Fibroblast of lung (primary cell): ENCODE data around the gene ABL2.

Source experiments
- EZH2 ChIP-seq: IDR thresholded peaks from 2 replicates; pipeline ENCODE4 v1.5.1; 2012; ENCODE audit warnings: low read length, control low read depth, mild to moderate bottlenecking; ENCODE audit errors: missing control alignments
- TF ChIP-seq, protein P1 (sequence below), 2 donors: IDR thresholded peaks in 1 of 2; conservative IDR thresholded peaks in 1 of 2; 1 replicate in 1 of 2; 2 replicates in 1 of 2; pipeline ENCODE4 v1.5.1; 2011 to 2012; ENCODE audit warnings: low read length in 2 of 2, control low read depth in 1 of 2, inconsistent platforms in 1 of 2, low read depth in 1 of 2, mild to moderate bottlenecking in 1 of 2

DNA sequence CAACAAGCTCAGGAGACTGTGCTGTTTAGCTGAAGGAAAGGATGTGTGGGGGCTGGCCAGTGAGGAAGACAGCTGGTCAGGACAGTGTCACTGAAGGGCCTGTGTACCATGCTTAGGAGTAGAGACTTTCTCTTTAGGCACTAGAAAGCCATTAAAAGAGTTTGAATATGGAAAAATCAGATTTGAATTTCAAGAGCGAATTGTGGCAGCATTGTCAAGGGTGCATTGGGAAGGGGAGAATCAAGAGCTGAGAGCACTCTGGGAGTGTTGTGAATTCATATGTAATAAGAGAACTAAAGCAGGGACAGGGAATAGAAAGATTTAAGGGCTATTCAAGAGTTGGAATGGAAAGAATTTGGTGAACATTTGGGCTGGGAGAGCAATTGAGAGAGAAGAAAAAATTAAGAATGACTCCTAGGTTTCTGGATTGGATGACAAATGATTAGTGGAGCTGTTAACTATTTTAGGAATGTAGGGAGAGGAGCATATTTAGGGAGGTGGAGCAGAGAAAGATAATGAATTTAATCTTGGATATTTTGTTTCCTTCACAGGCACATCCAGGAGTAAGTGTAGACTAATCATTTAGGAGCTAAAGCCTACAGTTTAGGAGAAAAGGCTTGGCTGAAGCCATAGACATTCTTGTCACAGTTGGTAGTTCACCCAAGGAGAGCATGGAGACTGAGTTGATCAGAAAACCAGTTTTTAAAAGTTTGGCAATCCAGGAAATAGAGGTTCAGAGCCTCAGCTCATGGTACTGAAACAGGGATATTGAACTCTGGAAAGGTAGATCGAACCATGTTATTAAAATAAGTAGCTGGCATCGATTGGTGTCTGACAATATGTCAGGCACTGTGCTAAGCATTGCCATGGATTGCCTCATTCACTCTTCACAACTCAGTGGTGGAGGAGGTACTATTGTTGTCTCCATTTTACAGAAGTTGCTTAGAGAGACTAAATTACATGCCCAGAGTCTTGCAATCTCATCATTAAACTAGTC is 170.7 kb downstream of the ABL2 start:
- TF ChIP-seq, protein P1, sequence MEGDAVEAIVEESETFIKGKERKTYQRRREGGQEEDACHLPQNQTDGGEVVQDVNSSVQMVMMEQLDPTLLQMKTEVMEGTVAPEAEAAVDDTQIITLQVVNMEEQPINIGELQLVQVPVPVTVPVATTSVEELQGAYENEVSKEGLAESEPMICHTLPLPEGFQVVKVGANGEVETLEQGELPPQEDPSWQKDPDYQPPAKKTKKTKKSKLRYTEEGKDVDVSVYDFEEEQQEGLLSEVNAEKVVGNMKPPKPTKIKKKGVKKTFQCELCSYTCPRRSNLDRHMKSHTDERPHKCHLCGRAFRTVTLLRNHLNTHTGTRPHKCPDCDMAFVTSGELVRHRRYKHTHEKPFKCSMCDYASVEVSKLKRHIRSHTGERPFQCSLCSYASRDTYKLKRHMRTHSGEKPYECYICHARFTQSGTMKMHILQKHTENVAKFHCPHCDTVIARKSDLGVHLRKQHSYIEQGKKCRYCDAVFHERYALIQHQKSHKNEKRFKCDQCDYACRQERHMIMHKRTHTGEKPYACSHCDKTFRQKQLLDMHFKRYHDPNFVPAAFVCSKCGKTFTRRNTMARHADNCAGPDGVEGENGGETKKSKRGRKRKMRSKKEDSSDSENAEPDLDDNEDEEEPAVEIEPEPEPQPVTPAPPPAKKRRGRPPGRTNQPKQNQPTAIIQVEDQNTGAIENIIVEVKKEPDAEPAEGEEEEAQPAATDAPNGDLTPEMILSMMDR (conservative IDR thresholded peaks at IDR 0.05 in 1 of 2, IDR thresholded peaks at IDR 0.05 in 1 of 2; ENCODE audit: low read depth in 1 of 2, low read length in 2 of 2), result no peak
- TF ChIP-seq EZH2, result no peak
